GM21619 (cell line): ENCODE measurements around the gene HES1.
A peak's percentile ranks its signal among the peaks of the same experiment; 100 is the strongest.

Source experiments
- ATAC-seq: cut with Tn5 transposase; IDR thresholded peaks from one replicate; pipeline ENCODE4 v1.9.1; 2021; ENCODE audit not compliant: unreplicated experiment

HES1 gene

DNA sequence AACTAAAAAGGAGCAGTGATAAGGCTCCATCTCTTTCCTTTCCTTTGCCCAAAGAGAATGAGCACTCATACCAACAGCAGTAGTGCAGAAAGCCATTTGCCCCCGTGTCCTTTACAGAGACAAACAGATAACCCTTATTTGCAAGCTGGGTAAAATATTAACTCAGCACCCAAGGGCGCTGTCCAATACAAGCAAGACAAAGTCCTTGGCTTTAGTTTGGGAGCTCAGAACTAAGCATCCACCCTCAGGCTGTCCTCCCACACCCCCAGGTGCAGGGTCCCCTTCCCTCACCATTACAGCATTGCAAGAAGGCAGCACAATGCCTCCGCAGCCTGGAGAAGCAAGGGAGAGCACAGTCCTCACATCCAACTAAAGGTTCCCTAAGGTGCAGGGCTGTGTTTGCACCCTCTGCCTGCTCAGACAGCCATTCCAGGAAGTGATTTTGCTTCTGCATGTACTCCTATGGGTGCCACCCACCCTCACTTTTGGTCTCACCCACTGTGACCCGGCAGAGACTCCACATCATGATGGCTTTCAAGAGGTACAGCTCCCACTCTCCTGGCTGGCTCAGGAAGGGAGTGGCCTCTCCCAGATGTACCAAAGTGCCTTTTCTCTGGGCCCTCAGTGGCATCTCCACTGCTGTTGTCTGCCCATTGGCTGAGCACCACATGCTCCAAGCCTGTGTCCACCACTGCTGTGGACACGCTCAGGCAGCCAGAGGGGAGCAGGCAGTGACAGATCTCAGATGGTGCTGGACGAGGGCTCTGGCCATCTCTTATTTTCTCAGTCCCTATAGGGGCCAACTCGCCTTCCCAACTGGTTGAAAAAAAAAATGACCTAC, 34.1 kb upstream of the HES1 start:
- ATAC-seq, result peak; percentile 21

DNA sequence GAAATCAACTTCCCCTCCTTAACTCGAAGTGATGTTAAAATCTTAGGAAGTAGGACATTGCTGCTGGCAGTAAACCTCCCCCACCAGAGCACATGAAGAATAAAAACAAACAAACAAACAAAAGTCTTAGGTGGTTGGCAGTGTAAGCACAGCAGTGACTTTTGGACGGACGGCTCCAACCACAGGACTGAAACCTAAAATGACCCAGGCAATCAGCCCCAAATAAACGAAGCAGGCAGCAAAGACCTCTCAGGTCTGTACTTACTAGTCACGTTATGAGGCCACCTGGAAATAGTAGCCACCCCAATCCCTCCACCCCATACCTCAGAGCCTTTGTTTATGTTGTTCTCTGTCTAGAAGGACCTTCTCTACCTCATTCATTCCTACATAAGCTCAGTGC, 33.5 kb upstream of the HES1 start:
- ATAC-seq, result no peak

DNA sequence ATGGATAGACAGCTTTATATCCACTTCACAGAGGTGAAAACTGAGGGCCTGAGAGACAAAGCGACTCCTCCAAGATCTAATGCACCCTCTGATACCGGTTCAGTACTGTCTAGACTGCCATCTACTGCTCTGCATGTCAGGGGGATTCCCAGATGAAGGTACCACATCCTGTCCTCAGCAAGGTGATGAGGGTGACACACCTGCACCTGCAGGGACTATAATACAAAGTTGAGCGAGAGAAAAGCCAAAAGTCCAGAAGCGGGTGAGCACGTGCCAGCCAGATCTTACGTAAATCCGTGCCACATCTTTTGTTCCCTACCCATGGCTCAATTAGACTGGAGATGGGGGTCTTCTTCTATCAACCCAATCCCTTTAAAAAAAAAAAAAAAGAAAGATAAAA, 32.4 kb upstream of the HES1 start:
- ATAC-seq, result no peak

DNA sequence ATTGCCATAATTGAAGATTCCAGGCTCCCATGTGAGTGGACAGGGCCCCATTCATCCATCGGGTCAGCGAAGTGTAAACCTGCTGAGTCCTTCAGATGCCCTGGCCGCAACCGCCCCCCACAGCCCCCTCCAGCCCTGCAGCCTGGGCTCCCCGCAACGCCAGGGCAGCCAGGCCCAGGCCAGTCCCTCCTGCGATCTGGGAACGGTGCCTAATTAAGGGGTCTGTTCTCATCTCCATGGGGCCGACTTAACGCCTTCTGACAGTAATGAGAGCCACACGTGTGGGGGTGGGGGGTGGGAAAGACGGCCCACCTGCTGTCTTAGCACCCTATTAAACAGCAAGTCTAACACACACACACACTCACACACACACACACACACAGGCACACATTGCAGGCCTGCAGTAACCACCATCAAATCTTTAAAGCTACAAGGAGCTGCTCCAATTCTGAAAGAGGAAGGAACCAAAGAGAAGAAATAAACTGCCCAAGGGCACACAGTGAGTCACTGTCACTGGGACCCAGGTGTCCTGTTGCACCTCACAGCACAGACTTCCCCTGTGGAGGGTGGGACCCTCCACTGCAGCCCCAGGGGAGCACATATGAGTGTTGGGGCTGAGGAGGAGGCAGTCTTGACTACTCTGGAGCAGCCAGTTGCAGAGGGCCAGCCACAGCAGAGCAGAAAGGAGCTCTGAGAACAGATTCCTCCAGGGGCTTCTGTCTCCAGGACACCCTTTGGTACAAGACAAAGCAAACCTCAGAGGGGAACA, 31.8 kb upstream of the HES1 start:
- ATAC-seq, result peak; percentile 21

DNA sequence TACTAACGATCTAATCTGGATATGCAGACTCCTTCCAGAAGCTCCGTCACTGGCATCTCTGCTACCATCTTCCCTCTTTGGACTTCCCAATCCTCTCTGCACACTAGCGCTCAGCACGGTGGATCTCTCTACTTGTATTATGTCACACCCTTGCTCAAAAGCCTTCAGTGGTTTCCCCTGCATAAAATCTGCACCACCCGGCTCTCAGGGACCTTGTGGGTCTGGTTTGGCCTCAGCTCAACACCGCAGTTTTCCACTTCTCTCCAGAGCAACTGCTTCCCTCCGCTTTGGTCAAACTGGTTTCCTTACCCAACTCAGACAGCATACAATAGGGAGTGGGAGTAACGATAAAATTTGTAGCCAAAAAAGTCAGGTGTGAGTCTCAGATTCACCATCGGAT, 30.7 kb upstream of the HES1 start:
- no peak for ATAC-seq

DNA sequence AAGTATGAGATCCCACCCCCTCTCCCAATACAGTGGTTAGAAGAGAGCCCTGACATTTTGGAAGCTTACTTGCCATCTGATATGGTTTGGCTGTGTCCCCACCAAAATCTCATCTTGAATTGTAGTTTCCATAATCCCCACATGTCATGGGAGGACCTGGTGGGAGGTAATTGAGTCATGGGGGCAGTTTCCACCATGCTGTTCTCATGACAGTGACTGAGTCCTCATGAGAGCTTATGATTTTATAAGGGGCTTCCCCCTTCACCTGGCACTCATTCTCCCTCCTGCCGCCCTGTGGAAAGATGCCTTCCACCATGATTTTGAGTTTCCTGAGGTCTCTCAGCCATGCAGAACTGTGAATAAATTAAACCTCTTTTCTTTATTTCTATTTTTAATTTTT, 28.8 kb upstream of the HES1 start:
- ATAC-seq, result no peak

DNA sequence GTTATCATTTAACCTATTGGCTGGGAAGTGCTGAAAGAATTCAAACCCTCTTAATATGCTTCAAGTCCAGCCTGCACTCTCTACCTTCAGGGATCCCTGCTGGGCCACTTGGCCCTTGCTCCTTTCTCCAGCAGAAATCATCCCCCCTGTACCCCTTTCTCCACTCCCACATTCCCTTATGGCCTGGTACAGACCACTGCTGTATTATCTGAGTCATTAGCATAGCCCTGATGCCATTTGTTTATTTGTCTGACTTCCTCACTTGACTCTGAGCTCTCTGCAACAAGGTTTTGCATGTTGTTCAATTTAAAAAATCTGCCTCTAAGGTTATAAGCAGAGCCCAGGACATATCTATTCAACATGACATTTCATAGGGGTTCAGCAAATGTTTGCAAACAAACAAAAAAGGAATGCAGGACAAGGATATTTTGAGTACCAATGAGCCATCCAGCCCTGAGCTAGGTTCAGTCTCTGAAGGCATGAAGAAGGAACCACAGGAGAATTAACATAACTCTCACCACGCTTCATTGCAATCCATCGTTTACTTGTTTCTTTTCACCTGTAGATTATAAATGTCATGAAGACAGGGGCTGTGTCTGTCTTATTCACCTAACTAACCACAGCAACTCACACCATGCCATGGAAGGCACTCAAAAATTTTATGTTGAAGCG, 26.6 kb upstream of the HES1 start:
- no peak for ATAC-seq

DNA sequence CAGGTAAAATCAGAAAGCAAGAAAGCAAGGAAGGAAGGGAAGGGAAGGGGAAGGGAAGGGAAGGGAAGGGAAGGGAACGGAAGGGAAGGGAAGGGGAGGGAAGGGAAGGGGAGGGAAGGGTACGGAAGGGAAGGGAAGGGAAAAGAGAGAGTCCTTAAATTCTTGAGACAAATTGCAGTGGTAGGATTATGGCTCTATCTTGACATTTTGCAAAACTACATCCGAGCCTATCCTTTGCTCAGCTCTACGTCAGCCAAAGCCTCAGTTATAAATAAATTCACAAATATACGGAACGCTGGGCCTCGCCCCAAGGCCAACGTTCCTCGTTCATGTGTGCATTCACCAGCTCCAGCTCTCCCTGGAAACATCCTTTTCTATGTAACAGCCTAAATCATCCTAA, 25.5 kb upstream of the HES1 start:
- ATAC-seq, result no peak

DNA sequence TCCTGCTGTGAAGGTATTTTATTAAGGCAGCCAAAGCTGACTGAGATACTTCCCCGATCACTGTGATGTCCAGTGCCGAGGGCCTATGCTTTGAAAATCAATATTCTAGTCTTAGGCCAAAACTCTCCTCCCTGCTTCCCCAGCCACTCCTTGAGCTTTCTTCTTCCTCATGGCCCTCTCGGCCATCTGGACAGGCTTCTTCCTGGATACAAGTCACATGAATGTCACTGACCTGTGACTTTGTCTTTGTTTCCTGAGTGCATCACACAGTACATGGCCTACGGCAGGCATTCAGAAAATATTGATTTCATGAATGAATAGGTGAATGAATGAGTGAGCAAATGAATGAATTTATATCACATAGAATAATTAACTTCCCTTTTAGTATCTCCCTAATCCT, 24.6 kb upstream of the HES1 start:
- no peak for ATAC-seq

DNA sequence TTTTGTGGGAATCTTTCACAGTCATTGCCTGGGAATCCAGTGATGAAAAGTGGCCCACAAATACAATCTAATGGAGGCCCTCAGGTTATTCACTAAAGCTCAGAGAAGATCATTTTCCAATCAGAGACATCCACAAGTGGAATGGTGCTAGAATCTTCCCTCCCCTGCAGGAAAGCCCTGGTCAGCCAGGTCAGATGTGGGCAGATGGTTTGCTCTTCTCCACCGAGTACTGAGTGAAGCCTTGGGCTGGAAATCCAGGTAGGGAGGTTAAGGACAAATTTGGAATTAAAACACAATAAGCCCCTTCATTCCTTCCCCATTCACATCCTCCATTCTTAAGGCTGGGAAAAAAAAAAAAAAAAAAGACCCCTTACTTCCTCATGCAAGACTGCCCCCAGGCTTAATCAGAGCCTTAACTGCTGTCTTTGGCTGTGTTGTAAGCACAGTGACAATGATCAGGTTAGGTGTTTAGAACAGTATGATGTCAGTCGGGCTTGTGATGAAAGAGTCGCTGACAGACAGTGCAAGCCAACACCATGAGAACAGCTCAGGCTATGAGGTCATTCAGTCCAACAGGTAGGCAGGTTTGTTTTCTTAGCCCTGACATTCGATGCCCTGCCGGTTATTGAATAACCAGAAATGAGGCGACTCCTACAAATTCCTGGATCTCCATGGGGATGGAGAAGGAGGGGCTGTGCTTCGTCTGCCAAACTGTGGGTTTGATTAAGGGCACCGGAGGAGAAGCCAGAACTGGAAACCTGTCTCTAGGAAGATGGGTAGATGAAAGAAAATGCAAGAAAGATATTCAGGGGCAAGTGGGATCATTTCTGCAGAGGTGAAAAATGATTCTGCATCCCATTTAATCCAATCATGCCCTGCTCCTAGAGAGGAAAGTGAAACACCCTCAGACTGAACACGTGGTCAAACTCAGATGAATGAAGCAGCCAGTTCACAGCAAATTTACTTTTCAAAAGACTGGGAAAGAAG, 23.5 kb upstream of the HES1 start:
- no peak for ATAC-seq

DNA sequence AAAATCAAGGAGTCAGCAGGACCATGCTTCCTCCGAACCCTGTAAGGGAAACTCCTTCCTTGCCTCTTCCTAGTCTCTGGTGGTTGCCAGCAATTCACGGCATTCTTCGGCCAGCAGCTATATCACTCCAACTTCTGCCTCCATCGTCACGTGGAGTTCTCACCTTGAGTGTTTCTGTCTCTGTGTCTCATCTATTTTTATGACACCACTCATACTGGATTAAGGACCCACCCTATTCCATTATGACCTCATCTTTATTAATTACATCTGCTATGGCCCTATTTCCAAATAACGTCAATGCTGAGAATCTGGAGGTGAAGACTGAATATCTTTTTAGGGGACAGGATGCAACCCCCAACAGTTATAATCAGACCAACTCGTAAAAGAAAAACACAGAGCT, 21.8 kb upstream of the HES1 start:
- no peak for ATAC-seq

DNA sequence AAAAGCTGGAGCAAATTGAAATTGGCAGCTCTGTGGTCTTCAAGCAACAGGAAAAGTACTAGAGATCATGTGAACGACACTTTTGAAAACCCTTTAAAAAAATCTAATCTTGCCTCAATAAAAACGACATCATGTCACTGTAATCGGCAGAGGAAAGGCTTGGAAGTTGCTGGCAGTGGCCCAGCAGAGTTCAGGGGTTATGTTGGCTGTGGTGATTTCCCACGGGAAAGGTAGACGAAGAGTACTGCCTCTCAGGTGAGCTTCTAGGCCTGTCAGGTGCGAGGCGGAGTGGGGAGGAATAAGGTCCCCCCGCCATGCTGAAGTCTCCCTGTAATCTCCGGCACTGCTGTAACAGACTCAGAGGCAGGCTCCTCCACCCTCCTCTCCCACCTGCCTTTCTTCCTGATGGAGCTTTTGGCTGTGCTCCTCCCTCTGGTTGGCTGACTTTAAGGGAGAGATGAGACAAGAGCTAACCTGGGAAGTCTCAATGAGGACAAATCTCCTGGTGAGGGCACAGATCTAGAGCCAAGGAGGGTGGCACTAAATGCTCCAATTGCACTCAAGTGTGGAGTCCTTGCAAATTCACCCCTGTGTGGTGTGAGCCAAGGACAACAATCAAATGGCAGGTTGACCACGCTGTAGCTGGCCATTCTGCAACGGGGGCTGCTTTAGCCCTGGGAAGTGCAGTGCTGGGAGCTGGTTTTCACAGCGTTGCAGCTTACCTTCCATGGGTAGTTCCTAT, 18.7 kb upstream of the HES1 start:
- no peak for ATAC-seq

DNA sequence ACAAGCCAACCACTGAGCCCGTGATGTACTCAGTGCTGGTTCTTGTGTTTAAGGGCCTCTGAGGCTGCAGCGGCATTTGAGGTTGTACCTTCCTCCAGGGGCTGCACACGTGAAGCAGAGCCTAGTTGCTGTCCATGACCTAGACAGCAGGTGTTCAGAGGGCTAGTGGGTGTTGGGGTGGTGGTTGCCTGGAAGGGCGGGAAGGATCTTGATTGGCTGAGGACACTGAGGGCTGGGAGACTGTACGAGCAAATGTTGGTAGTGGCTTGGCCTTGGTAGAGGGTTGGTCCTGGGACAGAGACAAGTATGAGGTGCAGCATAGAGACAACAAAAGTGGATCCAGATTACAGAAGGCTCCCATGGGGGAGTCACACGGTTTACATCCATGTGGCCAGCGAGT, 17.0 kb upstream of the HES1 start:
- no peak for ATAC-seq

DNA sequence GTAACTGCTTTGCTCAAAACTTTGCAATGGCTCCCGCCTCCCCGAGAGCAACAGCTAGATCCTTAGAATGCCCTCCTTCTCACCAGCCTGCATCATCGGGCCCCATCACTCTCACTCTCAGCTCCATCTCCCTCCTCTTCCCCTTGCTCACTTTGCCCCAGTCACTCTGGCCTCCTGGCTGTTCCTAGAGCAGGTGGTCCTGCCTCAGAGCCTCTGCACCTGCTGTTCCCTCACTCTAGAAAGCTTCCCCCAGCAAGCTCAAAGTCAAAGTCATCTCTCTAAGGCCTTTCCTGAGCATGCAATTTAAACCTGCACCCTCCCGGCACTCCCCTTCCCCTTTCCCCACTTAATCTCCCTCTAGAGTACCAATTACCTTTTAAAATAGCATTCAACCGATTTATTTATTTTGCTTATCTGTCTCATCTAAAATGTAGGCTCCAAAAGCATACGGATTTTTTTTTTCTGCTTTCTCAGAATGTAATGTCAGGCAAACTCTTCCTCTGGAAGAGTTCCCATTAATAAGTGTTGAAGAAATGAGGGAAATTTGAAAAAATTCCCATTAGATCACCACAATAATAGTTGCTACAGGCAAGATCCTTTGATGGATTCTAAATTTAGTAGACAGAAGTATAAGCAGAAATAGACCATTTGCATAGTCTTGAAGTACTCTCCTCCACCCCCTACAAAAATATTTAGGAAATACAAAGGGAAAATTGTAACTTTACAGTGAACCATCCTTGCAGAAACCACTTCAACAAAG, 15.9 kb upstream of the HES1 start:
- no peak for ATAC-seq

DNA sequence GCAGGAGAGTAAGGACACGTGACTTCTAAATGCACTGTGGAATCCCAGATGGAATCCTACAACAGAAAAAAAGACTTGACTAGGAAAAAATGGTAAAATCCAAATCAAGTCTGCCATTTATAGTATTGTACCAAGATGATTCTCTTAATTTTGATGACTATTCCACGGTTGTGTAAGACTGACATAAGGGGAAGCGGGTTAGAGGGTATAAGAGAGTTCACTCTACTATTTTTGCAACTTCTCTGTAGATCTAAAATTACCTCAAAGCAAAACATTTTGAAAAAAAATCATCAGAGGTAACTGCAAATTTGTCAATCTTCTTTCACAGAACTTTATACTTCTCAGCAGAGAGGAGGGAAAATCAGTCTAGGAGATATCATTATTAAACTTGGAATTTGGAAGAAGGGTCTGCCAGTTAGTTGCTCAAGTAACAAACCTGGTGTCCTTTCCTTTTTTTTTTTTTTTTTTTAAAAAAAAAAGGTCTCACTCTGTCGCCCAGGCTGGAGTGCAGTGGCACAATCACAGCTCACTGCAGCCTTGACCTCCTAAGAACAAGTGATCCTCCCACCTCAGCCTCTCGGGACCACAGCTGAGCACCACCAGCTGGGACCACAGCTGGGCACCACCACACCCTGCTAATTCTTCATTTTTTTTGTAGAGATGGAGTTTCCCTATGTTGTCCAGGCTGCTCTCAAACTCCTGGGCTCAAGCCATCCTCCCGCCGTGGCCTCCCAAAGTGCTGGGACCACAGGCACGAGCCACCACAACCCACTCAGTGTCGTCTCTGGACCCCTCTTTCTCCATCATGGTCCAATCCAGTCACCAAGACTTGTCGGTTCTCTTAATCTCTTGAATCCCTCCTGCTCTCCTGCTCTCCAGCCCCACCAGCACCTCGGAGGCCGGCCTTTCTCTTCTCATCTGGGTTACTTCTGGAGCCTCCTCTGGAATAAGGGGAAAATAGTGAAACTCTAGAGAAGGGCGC, 14.9 kb upstream of the HES1 start:
- no peak for ATAC-seq

DNA sequence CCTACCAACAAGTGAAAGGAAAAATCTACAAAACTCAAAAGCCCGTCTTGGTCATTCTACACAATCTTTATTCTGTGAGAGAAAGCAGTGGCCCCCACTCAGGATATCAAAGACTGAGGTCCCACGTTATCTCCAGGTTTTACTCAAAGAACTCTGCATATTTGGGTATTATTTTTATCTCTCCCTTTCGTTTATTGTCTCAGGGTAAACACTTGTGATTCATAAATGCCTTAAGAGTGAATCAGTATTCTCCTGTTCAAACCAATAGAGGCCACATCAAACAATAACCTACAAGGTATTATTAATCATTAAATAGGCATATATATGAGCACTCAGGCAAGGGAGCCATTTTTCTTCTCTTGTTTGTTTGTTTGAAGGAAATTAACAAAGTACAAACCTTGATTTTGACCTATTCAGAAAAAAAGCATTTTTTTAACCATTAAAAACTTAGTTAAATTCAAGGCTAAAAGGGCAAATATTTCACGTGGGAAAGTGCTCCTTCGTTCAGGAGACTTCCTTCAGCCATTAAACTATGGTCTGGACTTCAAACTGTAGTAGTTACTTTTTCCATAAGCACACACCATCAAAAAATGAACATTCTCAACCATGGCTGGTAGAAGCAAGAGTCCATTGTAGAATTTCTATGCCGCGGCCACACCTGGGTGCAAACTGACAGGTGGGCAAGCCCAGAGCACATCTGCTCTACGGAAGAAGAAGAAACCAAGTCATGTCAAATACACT, 13.9 kb upstream of the HES1 start:
- ATAC-seq, result no peak

DNA sequence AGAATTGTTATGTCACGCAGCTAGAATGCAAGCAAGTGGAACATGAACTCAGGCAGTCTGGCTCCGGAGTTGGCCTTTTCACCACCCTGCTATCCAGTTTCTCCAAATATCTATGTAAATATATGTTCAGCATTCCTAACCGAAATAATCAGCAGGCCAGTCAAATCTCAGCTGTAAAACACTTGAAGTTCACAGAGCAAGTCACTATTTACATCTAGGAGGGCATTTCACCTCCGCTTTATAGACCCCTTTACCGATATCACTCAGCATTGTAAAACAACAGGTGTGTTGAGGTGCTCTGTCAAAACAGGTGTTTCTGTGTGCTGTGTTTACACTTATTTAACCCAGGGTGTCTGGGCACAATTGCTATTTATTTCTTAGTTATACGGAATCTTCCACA, 12.2 kb upstream of the HES1 start:
- no peak for ATAC-seq
